Measurements from ENCODE around the gene SOX11. TPM values are rescaled to one million over a fixed set of nuclear protein-coding genes. Genes with fewer than 3 reads are reported as not detected.

The SOX11 gene
- total RNA-seq, 1 donor from 2014 or later = 576 TPM

GRCh38 chr2:5685225-5685624 lies 7.0 kb upstream of the SOX11 start:
- peaks cover 8% of the 10 kb centered on the region for H3K36me3 Mint-ChIP-seq (ENCODE audit: unreplicated experiment)
- H3K27ac Mint-ChIP-seq (ENCODE audit: unreplicated experiment) = no peak overlapping the region

DNA sequence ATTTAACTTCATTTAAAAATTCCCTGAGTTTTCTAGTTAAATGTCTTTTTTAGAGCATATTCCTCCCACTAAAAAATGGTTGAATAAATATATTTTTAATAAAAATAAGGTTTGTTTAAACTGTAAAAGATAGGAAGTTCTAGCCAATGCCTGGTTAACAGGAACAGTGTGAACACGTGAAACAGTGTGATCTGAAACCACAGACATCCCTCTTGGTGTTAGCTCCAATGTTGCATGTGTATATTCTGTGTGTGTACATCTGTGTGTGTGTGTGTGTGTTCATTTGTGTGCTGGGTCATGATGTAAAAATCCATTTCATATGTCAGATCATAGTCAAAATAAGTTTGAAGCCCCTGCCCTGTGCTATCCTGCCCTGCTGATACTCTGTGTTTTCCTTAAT lies 6.1 kb upstream of the SOX11 start:
- peaks cover 8% of the 10 kb centered on the region for H3K9me3 Mint-ChIP-seq (ENCODE audit: unreplicated experiment)
- peaks cover 13% of the 10 kb centered on the region for H3K4me1 Mint-ChIP-seq (ENCODE audit: low read depth, unreplicated experiment)
- TF ChIP-seq, protein P1, sequence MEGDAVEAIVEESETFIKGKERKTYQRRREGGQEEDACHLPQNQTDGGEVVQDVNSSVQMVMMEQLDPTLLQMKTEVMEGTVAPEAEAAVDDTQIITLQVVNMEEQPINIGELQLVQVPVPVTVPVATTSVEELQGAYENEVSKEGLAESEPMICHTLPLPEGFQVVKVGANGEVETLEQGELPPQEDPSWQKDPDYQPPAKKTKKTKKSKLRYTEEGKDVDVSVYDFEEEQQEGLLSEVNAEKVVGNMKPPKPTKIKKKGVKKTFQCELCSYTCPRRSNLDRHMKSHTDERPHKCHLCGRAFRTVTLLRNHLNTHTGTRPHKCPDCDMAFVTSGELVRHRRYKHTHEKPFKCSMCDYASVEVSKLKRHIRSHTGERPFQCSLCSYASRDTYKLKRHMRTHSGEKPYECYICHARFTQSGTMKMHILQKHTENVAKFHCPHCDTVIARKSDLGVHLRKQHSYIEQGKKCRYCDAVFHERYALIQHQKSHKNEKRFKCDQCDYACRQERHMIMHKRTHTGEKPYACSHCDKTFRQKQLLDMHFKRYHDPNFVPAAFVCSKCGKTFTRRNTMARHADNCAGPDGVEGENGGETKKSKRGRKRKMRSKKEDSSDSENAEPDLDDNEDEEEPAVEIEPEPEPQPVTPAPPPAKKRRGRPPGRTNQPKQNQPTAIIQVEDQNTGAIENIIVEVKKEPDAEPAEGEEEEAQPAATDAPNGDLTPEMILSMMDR (IDR thresholded peaks at IDR 0.05; ENCODE audit: partially characterized antibody, unreplicated experiment) = no peak
- DNase-seq = no peak
- no peak overlapping the region for H3K4me3 Mint-ChIP-seq (ENCODE audit: unreplicated experiment)
- peaks cover 8% of the 10 kb centered on the region for H3K36me3 Mint-ChIP-seq (ENCODE audit: unreplicated experiment)
- H3K27ac Mint-ChIP-seq (ENCODE audit: unreplicated experiment) = no peak overlapping the region
- H3K27me3 Mint-ChIP-seq (ENCODE audit: unreplicated experiment) = peaks cover 7% of the 10 kb centered on the region

More at GRCh38 chr2:5685225-5685624, 7.0 kb upstream of the SOX11 start:
- H3K4me3 Mint-ChIP-seq (ENCODE audit: unreplicated experiment) = no peak overlapping the region
- H3K9me3 Mint-ChIP-seq (ENCODE audit: unreplicated experiment) = peaks cover 2% of the 10 kb centered on the region
- no peak for DNase-seq
- TF ChIP-seq, protein P1 (IDR thresholded peaks at IDR 0.05; ENCODE audit: partially characterized antibody, unreplicated experiment) = no peak
- H3K4me1 Mint-ChIP-seq (ENCODE audit: low read depth, unreplicated experiment) = peaks cover 13% of the 10 kb centered on the region
- peaks cover 2% of the 10 kb centered on the region for H3K27me3 Mint-ChIP-seq (ENCODE audit: unreplicated experiment)

DNA sequence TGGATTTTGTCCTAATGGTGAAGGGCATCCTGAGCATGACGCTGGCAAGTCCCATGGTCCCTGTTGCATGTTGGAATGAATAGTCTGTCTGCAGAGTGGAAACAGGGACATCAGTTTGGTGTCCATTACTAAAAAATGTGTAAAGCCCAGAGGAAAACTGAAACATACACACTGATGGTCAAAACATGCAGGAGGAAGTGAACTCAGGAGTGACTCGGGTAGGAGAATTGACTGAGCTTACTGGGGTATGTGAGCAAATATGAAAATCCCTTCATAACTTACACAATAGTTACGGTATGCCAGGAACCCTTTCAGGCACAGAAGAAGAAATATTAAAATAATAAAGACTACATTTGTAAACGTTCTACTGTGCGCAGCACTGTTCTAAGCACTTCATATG lies 5.6 kb upstream of the SOX11 start:
- Mint-ChIP-seq H3K9me3 (ENCODE audit: unreplicated experiment) (peaks cover 10% of the 10 kb centered on the region), H3K36me3 (ENCODE audit: unreplicated experiment) (peaks cover 3% of the 10 kb centered on the region), H3K27me3 (ENCODE audit: unreplicated experiment) (peaks cover 9% of the 10 kb centered on the region), H3K4me3 (ENCODE audit: unreplicated experiment) (no peak overlapping the region), H3K27ac (ENCODE audit: unreplicated experiment) (peak overlapping the region; percentile 1), H3K4me1 (ENCODE audit: low read depth, unreplicated experiment) (peaks cover 13% of the 10 kb centered on the region)
- TF ChIP-seq, protein P1 (IDR thresholded peaks at IDR 0.05; ENCODE audit: partially characterized antibody, unreplicated experiment) = no peak
- no peak for DNase-seq

DNA sequence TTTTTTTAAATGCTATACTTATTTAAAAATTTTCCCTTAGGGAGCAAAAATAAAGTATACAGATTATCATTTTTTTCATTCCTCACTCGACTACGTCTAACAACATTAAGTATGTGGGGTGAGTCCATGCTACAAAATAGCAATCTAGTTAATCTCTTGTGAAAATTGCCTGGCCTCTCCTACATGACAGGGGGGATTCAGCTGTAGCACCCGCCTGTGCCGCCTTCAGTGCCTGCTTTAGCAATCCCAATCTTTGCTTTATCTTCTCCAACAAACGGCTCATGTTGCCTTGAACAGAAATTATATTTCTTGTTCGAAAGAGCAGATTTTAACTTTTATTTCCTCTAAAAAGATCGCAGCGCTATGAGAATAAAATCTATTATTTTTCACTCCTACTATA lies 2.4 kb upstream of the SOX11 start:
- no peak for DNase-seq
- peaks cover 31% of the 10 kb centered on the region for H3K9me3 Mint-ChIP-seq (ENCODE audit: unreplicated experiment)
- peaks cover 9% of the 10 kb centered on the region for H3K36me3 Mint-ChIP-seq (ENCODE audit: unreplicated experiment)
- H3K4me3 Mint-ChIP-seq (ENCODE audit: unreplicated experiment) = peak overlapping the region; percentile 94
- H3K4me1 Mint-ChIP-seq (ENCODE audit: low read depth, unreplicated experiment) = peaks cover 16% of the 10 kb centered on the region
- H3K27me3 Mint-ChIP-seq (ENCODE audit: unreplicated experiment) = peaks cover 26% of the 10 kb centered on the region
- H3K27ac Mint-ChIP-seq (ENCODE audit: unreplicated experiment) = peak overlapping the region; percentile 99
- TF ChIP-seq, protein P1 (IDR thresholded peaks at IDR 0.05; ENCODE audit: partially characterized antibody, unreplicated experiment) = no peak

DNA sequence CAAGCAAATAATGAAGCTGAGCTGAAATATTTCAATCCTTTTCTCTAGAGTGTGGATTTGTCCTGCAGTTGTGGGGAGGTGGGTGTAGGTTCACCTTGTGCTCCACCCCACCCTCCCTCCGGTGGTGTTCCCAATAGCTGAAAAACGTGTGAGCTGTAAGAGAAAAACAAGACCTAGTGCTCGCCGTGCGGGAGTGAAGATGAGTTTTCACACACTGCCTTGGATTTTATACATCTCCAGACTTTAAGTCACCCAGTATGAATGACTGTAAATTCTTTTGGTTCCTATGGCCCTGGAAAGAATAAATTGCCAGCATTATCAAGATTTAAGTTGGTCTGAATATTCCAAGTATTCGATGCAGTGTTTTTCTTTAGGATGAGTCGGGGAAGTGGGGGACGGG lies 1.9 kb upstream of the SOX11 start:
- Mint-ChIP-seq H3K4me1 (ENCODE audit: low read depth, unreplicated experiment) (peaks cover 17% of the 10 kb centered on the region), H3K9me3 (ENCODE audit: unreplicated experiment) (peaks cover 36% of the 10 kb centered on the region), H3K4me3 (ENCODE audit: unreplicated experiment) (peak overlapping the region; percentile 94), H3K36me3 (ENCODE audit: unreplicated experiment) (peaks cover 12% of the 10 kb centered on the region), H3K27me3 (ENCODE audit: unreplicated experiment) (peaks cover 30% of the 10 kb centered on the region), H3K27ac (ENCODE audit: unreplicated experiment) (peak overlapping the region; percentile 99)
- TF ChIP-seq, protein P1 (IDR thresholded peaks at IDR 0.05; ENCODE audit: partially characterized antibody, unreplicated experiment) = no peak
- DNase-seq = peak; percentile 41

Data from glutamatergic neuron (in vitro differentiated cells).